IMR-90 (cell line): ENCODE measurements around the gene FLT1. TPM values are rescaled to one million over a fixed set of nuclear protein-coding genes. Genes with fewer than 3 reads are reported as not detected.

Experiments used
- ATAC-seq: fragments of 200-7000 bp; cut with Tn5 transposase; 2 replicates; pipeline ENCODE4 v1.9.1; 2020; ENCODE audit warnings: low read depth, mild to moderate bottlenecking, moderate library complexity
- BruUV-seq: library from RNA; stranded (reverse); fragments of 400-500 nt; replicated peaks from 2 replicates; lab custom pipeline; 2021; lab: Mats Ljungman, UMichigan
- CTCF ChIA-PET: fragments of 300-600 bp; formaldehyde crosslinking; extraction: SDS; loops from one replicate; lab custom pipeline; 2021; ENCODE audit warnings: antibody characterized with exemption; lab: Yijun Ruan, JAX
- POLR2A ChIA-PET: fragments of 300-600 bp; sonication (Branson Sonifier 250); formaldehyde crosslinking; loops from one replicate; lab custom pipeline; 2022; ENCODE audit warnings: antibody characterized with exemption; ENCODE audit not compliant: unreplicated experiment; lab: Charles Lee
- DNase-seq: peaks from one replicate; pipeline ENCODE4 v3.0.0; 2013
- H2AFZ ChIP-seq: replicated peaks from 2 replicates; pipeline ENCODE3; 2013; ENCODE audit warnings: low read length, mild to moderate bottlenecking; ENCODE audit not compliant: poor library complexity
- H2AK5ac ChIP-seq: 2 replicates; pipeline ENCODE4 v1.6.1; 2013; ENCODE audit warnings: low read depth, low read length, inconsistent platforms
- H2AK9ac ChIP-seq: replicated peaks from 2 replicates; pipeline ENCODE3; 2013; ENCODE audit warnings: mild to moderate bottlenecking, low read depth, low read length, moderate library complexity; ENCODE audit not compliant: poor library complexity
- H2BK120ac ChIP-seq: 2 replicates; pipeline ENCODE4 v1.6.1; 2013; ENCODE audit warnings: low read depth, low read length, inconsistent platforms
- H2BK15ac ChIP-seq: 3 replicates; pipeline ENCODE4 v1.6.1; 2013; ENCODE audit warnings: low read depth, low read length, inconsistent platforms
- H2BK20ac ChIP-seq: 2 replicates; pipeline ENCODE4 v1.6.1; 2013; ENCODE audit warnings: low read depth, mild to moderate bottlenecking, inconsistent platforms, low read length, moderate library complexity
- H2BK5ac ChIP-seq: 2 replicates; pipeline ENCODE4 v1.6.1; 2013; ENCODE audit warnings: mild to moderate bottlenecking, low read depth, low read length, inconsistent platforms; ENCODE audit not compliant: poor library complexity, severe bottlenecking
- H3K14ac ChIP-seq: replicated peaks from 2 replicates; pipeline ENCODE4 v1.6.1; 2013; ENCODE audit warnings: low read depth, low read length, inconsistent platforms
- H3K18ac ChIP-seq: 2 replicates; pipeline ENCODE4 v1.6.1; 2013; ENCODE audit warnings: low read depth, low read length, control low read depth
- H3K23ac ChIP-seq: 2 replicates; pipeline ENCODE4 v1.6.1; 2013; ENCODE audit warnings: low read depth, low read length, inconsistent platforms
- H3K27ac ChIP-seq: 2 replicates; pipeline ENCODE4 v1.5.1; 2013; ENCODE audit warnings: mild to moderate bottlenecking, control low read depth, low read length; ENCODE audit not compliant: insufficient read depth
- H3K27me3 ChIP-seq: 2 replicates; pipeline ENCODE4 v1.6.1; 2013; ENCODE audit warnings: low read length; ENCODE audit not compliant: control insufficient read depth, insufficient read depth
- H3K36me3 ChIP-seq: 2 replicates; pipeline ENCODE4 v1.6.1; 2013; ENCODE audit warnings: low read length, mixed read lengths; ENCODE audit not compliant: control insufficient read depth, insufficient read depth
- H3K4ac ChIP-seq: 2 replicates; pipeline ENCODE4 v1.6.1; 2013; ENCODE audit warnings: low read depth, low read length, inconsistent platforms
- H3K4me1 ChIP-seq: 2 replicates; pipeline ENCODE4 v1.6.1; 2013; ENCODE audit warnings: low read length, mixed read lengths; ENCODE audit not compliant: control insufficient read depth, insufficient read depth
- H3K4me2 ChIP-seq: 2 replicates; pipeline ENCODE4 v1.6.1; 2013; ENCODE audit warnings: low read depth, mild to moderate bottlenecking, control low read depth, low read length, moderate library complexity
- H3K4me3 ChIP-seq: 2 replicates; pipeline ENCODE4 v1.5.1; 2013; ENCODE audit warnings: low read depth, mild to moderate bottlenecking, control low read depth, low read length, moderate library complexity; ENCODE audit not compliant: insufficient read depth
- H3K56ac ChIP-seq: 2 replicates; pipeline ENCODE4 v1.6.1; 2013; ENCODE audit warnings: low read length, inconsistent platforms; ENCODE audit not compliant: insufficient read depth; ENCODE audit errors: extremely low read depth
- H3K79me1 ChIP-seq, 2 experiments: 2 replicates each; pipeline ENCODE4 v1.6.1; 2013; ENCODE audit warnings: low read length in 2 of 2, inconsistent platforms in 1 of 2, low read depth in 1 of 2
- H3K9ac ChIP-seq: 2 replicates; pipeline ENCODE4 v1.6.1; 2013; ENCODE audit warnings: low read depth, low read length, control low read depth
- H3K9me1 ChIP-seq: 2 replicates; pipeline ENCODE4 v1.6.1; 2013; ENCODE audit warnings: low read length, inconsistent platforms; ENCODE audit not compliant: insufficient read depth
- H3K9me3 ChIP-seq: 2 replicates; pipeline ENCODE4 v1.6.1; 2013; ENCODE audit warnings: low read length; ENCODE audit not compliant: control insufficient read depth, insufficient read depth
- H4K20me1 ChIP-seq: 2 replicates; pipeline ENCODE4 v1.6.1; 2013; ENCODE audit warnings: low read length, inconsistent platforms; ENCODE audit not compliant: insufficient read depth
- H4K5ac ChIP-seq: 2 replicates; pipeline ENCODE4 v1.6.1; 2013; ENCODE audit warnings: mild to moderate bottlenecking, low read depth, low read length, control low read depth
- H4K8ac ChIP-seq, 2 experiments: 2 replicates each; pipeline ENCODE4 v1.6.1; 2013; ENCODE audit warnings: low read depth in 2 of 2, low read length in 2 of 2, control low read depth in 1 of 2, inconsistent platforms in 1 of 2
- H4K91ac ChIP-seq: 2 replicates; pipeline ENCODE4 v1.6.1; 2013; ENCODE audit warnings: low read depth, low read length, inconsistent platforms; ENCODE audit not compliant: insufficient read depth
- BHLHE40 ChIP-seq: fragments of 150-350 bp; IDR thresholded peaks from 2 replicates; pipeline ENCODE4 v1.6.1; 2016; ENCODE audit warnings: mild to moderate bottlenecking, low read depth, low read length
- RFX5 ChIP-seq: IDR thresholded peaks from 2 replicates; pipeline ENCODE4 v1.8.0; 2012; ENCODE audit warnings: low read depth, mild to moderate bottlenecking, low read length, moderate library complexity
- WGBS, 2 experiments: methylation state at CpG; one replicate each; pipeline versions ENCODE4 v1.1.5 to v1.1.7; 2013; ENCODE audit warnings: missing lambda C conversion rate in 2 of 2; ENCODE audit not compliant: insufficient read length in 1 of 2; ENCODE audit errors: extremely low coverage in 2 of 2; 5-methylcytosine and 5-hydroxymethylcytosine counted together
- dilution Hi-C: fragments of 300-500 bp; cut with HindIII; formaldehyde crosslinking; loops from one replicate; pipeline ENCODE4 v1.14.3; 2018; ENCODE audit warnings: low sequenced_read_pairs; ENCODE audit not compliant: unreplicated experiment
- in situ Hi-C: fragments of 300-500 bp; cut with MboI; formaldehyde crosslinking; loops from 3 replicates; pipeline ENCODE4 v1.14.3; 2019; ENCODE audit warnings: low sequenced_read_pairs, inconsistent platforms, mixed read lengths
- intact Hi-C: fragments of 100-400 bp; cut with micrococcal nuclease; formaldehyde crosslinking; loops from 2 replicates; pipeline ENCODE4 v1.10.0; 2022
- polyA plus RNA-seq, 3 experiments: library from polyadenylated mRNA; depleted of rRNA; stranded (reverse); fragments of >200 nt; gene quantifications; 2 replicates each; pipeline ENCODE4 v1.2.3, GENCODE V29; 2012; ENCODE audit warnings: low replicate concordance in 1 of 3
- total RNA-seq: library from RNA; depleted of rRNA; stranded (reverse); fragments of >200 nt; gene quantifications from 2 replicates; pipeline ENCODE4 v1.2.3, GENCODE V29; 2012

Gene FLT1
- total and polyA plus RNA-seq, 2 of the 4 experiments (the other 2 are of a cell fraction): 4.5 to 10.4 TPM

GRCh38 chr13:28474491-28475134 lies 20.3 kb downstream of the FLT1 start:
- Histone ChIP-seq H2AK9ac (no peak overlapping the region), H3K27ac (no peak overlapping the region), H4K8ac (no peak overlapping the region), H3K79me1 (peaks cover 14 to 42% of the 10 kb centered on the region in 2 experiments), H4K20me1 (peaks cover 3% of the 10 kb centered on the region; the same call in 1 of the 2 replicates), H2BK120ac (no peak overlapping the region), H3K9me3 (no peaks in the 10 kb centered on the region), H2BK20ac (peak overlapping the region; percentile 6; the same call in 1 of the 2 replicates), H2BK15ac (no peak overlapping the region), H2BK5ac (peak overlapping the region; percentile 34), H3K4ac (no peak overlapping the region), H3K4me3 (no peak overlapping the region), H4K5ac (no peak overlapping the region), H3K36me3 (no peaks in the 10 kb centered on the region), H3K56ac (no peak overlapping the region), H4K91ac (no peak overlapping the region), H2AK5ac (peak overlapping the region; percentile 2; the same call in 1 of the 2 replicates), H3K4me1 (peaks cover 14% of the 10 kb centered on the region), H3K14ac (no peak overlapping the region), H3K27me3 (no peaks in the 10 kb centered on the region), H3K9ac (no peak overlapping the region), H2AFZ (no peak overlapping the region), H3K9me1 (peaks cover 10% of the 10 kb centered on the region), H3K23ac (no peak overlapping the region; the same call in 1 of the 2 replicates), H3K4me2 (no peak overlapping the region), H3K18ac (no peak overlapping the region)
- POLR2A ChIA-PET: no interaction called here
- BruUV-seq: no TSS peak
- intact Hi-C loops: loop anchor here (5.0 kb wide), 5 partner anchors 137 to 337 kb away; partner anchors contain the start of gene PAN3
- DNase-seq: no peak
- dilution Hi-C loops: no loop called here
- CTCF ChIA-PET: interaction anchor here (0.6 kb wide), 1 partner anchor 1052 kb away, joined by 3 read pairs; no protein-coding TSS in a partner anchor
- no peak for TF ChIP-seq BHLHE40
- TF ChIP-seq RFX5: 0 out of 2 replicates have a peak, but pooled peaks have one; percentile 46
- in situ Hi-C loops: no loop called here
- no peak for ATAC-seq
- no CpG with 5 or more reads among the region's 1 CpG for WGBS, 2 experiments
